ENCODE data around the gene HLA-DOA.

The HLA-DOA gene

DNA sequence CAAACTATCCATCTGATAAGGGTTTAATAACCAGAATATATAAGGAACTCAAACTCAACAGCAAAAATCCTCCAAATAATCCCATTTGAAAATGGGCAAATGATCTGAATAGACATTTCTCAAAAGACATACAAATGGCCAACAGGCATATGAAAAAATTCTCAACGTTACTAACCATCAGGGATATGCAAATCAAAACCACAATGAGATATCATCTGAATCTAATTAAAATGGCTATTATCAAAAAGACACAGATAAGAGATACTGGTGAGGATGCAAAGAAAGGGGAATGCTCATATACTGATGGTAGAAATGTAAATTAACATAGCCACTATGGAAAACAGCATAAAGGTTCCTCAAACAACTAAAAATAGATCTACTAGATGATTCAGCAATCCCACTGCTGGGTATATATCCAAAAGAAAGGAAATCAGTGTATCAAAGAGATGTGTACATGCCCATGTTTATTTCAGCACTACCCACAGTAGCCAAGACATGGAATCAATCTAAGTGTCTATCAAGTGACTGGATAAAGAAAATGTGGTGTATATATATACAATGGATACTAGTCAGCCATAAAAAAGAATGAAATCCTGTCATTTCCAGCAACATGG is 47.1 kb downstream of the HLA-DOA start:
- DNase-seq (ENCODE audit: low spot score), result no peak

DNA sequence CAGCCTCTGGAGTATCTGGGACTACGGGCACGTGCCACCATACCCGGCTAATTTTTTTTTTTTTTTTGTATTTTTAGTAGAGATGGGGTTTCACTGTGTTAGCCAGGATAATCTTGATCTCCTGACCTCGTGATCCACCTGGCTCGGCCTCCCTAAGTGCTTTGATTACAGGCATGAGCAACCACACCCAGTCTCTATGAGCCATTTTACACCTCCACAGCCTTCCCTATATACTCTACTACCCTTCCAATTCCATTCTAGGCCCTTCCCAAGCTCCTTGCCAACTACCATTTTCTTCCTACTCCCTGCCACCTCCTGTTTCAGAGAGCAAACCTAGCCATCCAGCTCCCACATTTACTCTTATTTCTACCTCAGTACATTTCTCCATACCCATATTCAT is 48.8 kb downstream of the HLA-DOA start:
- DNase-seq (ENCODE audit: low spot score), result no peak

DNA sequence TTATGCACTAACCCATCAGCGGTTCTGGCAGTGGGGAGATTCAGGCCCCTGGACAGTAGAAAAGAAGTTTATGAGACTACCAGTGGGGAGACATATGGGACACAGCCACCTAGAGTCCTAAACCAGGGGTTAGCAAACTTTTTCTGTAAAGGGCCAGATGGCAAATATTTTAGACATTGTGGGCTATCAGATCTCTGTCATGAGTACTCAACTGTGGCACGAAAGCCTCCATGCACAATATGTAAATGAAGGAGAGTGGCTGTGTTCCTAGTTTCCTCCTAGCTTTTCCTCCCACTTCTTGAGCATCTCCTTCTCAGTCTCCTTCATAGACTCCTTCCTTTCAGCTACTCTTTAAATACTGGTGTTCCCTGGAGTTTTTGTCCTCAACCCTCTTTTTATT is 53.2 kb downstream of the HLA-DOA start:
- DNase-seq (ENCODE audit: low spot score), result no peak

DNA sequence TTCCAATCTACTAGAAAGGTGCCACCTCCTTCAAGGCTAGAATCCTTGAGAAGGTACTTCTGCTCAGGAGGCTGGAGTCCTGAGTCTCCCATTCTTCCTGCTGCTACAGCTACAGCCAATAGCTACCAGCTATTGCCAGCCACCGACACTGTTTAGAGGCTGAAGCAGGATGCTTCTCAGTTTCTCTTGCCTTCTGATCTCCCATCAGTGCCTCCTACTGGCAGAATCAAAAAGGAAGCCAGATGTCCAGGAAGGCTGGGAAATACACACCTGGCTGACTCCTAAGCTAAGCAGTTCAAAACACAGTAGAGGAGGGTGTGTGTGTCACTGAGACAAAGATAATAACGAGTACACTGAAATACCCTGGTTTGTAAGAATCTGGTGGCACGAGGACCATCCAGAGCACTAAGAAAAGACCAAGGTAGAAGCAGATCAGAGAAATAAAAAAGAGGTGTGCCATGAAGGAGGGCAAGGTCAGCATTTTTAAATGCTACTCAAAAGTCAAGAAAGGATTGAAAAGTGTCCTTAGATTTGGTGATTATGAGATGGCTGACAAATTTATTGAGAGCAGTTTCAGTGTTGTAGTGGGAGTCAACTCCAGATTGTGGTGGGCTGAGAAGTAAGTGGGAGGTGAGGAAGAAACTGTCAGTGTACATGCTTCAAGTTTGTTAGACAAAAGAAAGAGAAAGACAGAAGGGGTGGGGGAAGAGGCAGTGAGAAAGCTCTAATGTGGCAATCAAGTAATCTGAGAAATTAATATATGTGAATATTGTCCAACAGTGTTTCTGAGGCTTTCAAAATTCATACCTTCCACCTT is 54.2 kb downstream of the HLA-DOA start:
- DNase-seq (ENCODE audit: low spot score), result peak; percentile 59

DNA sequence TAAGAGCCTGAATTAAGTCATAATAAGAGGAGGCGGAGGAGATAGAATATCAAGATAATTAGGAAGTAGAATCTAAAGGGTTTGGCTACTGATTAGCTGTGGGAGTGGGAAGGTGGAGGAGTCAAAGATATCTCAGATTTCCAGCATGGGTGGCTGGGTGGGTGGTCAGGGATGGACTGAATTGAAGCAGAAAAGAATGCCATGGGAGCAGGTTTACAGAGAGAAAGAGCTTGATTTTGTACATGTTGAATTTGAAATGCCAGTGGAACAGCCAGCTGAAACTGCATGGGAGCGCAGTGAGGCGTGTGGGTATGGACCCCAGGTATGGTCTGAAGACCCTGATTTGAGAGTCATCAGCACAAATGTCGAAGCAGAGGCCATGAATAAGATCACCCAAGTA is 55.1 kb downstream of the HLA-DOA start:
- no peak for DNase-seq (ENCODE audit: low spot score)
